Fibroblast of skin of right biceps (primary cell): ENCODE results near the gene MAP1B.

Experiments
- DNase-seq: peaks from one replicate; pipeline ENCODE4 v3.0.0-alpha.2; 2013

The MAP1B gene

DNA sequence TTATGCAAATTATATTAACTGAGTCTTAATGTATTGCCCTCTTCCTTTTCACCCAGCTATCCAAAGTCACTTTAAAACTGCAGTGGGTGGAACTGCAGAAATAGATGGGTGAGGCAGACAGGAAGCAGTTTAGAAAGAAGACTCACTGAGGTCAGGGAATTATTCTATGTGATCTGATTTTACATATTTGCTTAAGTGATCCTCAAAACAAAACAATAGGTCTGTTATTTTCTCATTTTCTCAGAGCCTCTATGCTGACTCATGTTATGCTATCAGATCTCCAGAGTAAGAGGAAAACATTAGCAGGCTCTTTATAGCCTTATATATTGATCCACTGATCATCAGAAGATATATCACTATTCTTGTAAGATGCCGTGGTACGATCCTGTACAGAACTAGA, 149.3 kb downstream of the MAP1B start:
- DNase-seq, result no peak
